Ramos (cell line): ENCODE data around the gene CD96.
"Not testable (repeated sequence)": the region's sequence is repeated elsewhere in the genome, so short reads cannot be mapped to it uniquely, and the experiment has no call there.

Experiments used
- in situ Hi-C: fragments of 300-500 bp; cut with MboI; formaldehyde crosslinking; loops from one replicate; pipeline ENCODE4 v1.14.3; 2022; ENCODE audit warnings: low sequenced_read_pairs; ENCODE audit not compliant: unreplicated experiment

CD96 gene, protein sequence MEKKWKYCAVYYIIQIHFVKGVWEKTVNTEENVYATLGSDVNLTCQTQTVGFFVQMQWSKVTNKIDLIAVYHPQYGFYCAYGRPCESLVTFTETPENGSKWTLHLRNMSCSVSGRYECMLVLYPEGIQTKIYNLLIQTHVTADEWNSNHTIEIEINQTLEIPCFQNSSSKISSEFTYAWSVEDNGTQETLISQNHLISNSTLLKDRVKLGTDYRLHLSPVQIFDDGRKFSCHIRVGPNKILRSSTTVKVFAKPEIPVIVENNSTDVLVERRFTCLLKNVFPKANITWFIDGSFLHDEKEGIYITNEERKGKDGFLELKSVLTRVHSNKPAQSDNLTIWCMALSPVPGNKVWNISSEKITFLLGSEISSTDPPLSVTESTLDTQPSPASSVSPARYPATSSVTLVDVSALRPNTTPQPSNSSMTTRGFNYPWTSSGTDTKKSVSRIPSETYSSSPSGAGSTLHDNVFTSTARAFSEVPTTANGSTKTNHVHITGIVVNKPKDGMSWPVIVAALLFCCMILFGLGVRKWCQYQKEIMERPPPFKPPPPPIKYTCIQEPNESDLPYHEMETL

DNA sequence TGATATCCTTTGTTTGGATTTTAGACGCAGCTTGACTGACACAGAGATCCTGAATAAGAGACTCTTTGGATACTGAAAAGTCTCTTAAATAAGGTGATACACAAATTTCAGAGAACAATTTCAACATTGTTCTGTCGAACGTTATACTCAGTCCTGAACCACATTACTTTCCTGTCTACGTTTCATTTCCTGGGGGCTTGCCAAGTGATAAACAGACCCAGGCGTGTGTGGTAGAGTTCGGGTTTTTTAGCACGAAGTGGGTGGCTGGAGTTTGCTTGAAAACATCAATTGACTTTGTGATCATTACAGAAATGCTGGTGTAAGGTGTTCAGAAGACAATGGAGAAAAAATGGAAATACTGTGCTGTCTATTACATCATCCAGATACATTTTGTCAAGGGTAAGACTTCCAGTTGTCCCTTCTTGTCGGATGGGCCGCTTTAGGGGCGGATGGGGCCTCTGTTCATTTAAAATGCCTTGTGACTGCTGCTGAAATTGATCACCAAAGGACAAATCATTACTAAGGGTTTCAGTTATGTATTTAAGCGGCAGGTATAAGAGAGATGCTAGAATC lies at the start of gene CD96:
CD96 (plus strand) TSS at position 287 of the 573 bp plus-strand sequence; CDS start at position 339, 52 bp downstream.
- in situ Hi-C loops: no loop called here

DNA sequence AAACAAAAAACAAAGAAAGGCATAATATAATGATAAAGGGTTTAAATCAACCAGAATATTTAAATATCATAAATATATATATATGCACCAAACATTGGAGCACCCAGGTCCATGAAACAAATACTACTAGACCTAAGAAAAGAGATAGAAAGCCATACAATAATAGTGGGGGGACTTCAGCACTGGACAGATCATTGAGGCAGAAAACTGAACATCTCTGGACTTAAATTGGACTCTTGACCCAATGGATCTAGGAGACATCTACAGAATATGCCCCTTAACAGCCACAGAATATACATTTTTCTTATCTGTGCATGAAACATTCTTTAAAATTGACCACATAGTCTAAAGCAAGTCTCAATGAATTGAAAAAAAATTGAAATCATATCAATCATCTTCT lies 48.7 kb upstream of the CD96 start:
- in situ Hi-C loops: no loop called here

DNA sequence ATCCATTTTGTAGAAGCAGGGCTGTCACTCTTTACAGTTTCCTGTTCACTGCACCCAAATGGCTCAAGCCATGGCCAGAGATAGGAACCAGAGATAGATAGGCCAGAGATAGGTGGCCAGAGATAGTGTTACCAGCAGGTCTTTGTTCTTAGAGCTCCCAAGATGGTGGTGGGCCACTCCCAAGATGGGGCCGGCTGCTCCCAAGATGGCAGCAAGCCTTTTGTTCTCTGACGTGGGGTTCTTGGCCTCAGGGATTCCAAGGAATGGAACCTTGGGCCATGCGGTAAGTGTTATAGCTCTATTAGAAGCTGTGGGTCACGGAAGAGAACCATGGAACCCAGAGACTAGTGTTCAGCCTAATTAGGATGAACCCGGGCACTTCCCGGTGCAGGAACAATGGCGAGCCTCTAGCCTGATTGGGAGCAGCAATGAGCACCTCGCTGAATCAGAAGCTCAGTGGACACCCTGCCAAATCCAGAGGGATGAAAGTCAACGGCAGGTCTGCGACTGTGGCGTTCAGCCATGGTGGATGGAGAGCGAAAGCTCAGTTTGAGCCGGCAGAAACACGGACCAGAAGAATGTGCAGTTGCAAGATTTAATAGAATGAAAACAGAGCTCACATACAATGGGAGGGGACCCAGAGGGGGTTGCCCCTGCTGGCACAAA lies 45.0 kb upstream of the CD96 start:
- in situ Hi-C loops: no loop called here

DNA sequence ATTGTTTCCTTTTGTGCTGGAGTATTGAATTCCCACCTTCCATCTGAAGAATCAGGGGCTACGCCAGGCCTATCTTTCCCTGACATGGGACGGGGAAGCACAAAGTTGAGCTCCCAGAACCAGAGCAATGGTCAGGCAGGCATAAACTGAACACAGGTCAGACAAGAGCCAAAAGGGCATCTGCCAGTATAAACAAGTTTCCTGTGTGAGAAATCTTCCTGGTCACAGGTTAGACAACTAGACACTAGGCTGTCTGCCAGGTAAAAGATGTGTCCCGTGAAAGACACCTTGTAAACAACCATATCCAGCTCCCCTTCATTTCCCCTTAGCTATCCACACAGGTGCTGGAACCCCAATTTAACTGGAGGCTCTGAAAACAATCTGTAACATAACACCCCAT lies 44.0 kb upstream of the CD96 start:
- in situ Hi-C loops: no loop called here

DNA sequence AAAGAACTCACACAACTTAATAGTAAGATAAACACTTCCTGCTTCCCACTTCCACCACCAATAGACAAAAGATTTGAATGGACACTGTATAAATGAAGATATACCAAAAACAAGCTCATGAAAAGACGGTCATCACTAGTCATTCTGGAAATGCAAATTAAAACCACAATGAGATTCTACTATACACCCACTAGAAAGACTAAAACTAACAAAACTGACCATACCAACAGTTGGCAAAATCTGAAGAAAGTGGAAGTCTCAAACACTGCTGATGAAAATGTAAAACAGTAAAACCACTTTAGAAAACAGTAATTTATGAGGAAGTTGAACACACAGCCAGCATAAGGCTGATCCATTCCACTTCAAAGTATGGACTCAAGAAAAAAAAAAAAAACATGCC lies 35.6 kb upstream of the CD96 start:
- in situ Hi-C loops: no loop called here

DNA sequence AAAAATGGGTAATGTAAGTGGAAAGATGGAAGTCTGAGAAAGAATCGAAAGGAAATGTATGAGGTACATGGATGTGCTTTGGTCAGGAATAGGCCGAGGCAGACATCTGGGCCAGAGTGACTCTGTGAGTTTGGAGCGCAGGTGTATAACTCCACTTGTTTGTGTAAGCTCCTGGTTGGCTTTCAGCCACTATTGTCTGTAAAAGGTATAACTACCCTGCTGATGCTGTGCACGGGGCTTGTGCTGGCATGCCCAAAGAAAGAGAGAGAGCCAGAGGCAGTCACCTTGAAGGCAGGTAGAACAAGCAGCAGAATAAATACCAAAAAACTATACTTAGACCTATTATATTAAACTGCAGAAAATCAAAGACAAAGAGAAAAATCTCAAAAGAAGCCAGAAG lies 32.7 kb upstream of the CD96 start:
- in situ Hi-C loops: no loop called here

DNA sequence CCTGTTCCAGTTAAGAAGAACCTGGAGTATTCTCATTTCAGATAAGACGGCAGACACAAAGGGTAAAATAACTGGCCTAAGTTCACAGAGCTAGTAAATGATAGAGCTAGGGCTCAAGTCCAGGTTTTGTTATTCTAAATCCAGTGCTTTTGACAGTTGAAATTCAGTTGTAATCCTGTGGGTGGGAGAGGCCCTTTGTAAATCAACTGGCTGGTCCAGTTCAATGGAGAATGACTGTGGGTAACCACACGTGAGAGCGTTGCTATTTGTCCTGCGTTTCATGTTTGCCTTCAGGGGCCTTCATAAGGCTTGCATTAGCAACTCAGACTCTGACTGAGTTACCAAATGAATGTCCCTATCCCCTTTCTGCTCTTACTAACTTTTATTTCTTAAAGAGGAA lies 24.2 kb upstream of the CD96 start:
- in situ Hi-C loops: no loop called here

DNA sequence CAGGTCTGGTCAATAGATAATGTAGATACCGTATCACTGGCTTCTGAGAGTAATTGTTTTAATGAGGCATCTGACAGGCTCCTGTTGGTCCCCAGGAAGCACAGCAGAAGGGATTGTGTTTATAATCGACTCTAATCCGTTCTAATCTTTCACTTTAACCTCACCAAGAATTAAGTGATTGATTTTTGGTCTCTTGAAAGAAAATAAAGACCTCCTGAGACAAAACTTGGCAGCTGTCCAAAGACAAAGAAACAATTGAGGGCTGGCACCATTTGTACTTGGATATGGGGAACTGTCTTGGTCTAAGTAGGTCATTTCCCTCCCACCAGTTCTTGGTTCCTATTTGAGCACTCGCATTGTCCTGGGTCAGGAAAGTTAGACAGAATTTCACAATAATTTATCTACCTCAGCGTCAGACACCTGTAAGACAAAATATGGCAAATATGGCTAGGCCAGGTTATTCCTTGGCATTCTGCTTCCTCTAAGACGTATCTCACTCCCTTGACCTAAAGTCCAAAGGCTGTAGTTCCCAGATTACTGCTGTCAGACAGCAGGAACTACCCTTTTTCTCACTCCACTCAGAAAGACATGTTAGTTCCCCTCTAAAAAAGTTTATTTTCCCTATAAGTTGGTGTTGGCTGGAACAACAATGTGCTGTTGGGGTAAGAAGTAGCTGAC lies 22.7 kb upstream of the CD96 start:
- in situ Hi-C loops: no loop called here

DNA sequence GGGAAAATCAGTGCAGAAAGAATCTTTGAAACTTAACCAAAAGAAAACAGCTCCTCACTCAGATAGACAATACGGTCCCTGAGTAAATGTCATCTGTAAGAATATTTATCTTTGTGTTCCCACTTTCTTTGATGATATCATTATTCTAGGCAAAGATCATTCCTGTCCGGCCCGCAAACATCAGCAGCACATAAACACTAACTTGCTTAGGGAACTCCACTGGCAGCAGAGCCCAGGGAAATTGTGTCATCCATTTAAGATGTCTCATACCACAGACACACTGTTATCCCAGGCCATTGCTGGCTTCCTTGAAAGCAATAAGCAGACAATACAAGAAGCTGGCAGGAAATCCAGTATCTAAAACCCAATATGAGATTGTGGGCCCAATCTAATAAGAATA lies 20.1 kb upstream of the CD96 start:
- in situ Hi-C loops: no loop called here

DNA sequence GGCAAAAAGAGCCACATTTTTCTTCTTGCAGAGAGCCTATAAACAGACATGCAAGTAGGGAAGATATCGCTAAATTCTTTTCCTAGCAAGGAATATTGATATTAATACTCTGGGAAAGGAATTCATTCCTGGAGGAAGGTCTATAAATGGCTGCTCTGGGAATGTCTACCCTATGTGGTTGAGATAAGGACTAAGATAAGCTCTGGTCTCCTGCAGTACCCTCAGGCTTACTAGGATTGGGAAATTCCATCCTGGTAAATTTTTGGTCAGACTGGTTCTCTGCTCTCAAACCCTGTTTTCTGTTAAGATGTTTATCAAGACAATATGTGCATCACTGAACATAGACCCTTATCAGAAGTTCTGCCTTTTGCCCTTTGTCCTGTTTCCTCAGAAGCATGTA lies 17.5 kb upstream of the CD96 start:
- in situ Hi-C loops: not testable (repeated sequence)

DNA sequence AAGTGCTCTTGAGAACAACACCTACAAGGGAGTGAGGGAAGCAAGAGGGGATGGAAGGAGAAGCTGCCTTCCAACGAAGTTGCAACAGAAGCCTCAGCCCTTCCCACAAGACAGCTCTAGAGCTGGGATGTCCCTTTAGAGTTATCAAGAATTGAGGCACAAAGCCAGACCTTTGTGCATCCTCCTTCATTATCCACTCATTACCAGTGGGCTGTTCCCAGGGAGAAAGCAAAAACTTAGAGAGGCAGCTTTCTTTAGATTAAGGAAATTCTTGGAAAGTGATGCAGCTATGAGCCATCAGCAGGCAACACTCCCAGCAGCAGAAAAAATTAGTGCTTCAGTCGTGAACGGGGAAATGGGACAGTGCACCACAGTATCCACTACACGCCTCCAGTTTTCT lies 10.6 kb upstream of the CD96 start:
- in situ Hi-C loops: no loop called here

DNA sequence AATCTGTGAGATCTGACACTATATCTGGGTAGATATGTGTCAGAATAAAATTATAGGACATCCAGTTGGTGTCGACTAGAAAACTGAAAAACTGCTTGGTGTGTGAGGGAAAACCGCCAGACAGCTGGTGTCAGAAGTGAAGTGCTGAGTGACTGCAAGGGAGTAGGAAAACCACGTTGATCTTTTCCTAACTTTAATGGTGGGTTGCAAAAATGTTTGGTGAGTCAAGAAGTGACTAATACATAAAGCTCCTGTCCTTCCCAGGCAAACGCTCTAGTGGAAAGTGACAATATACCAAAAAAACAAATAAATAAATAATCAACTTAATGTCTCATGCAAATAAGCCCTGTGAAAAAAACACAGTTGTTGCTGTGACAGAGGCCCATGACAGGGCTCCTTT lies 7.3 kb upstream of the CD96 start:
- in situ Hi-C loops: no loop called here

DNA sequence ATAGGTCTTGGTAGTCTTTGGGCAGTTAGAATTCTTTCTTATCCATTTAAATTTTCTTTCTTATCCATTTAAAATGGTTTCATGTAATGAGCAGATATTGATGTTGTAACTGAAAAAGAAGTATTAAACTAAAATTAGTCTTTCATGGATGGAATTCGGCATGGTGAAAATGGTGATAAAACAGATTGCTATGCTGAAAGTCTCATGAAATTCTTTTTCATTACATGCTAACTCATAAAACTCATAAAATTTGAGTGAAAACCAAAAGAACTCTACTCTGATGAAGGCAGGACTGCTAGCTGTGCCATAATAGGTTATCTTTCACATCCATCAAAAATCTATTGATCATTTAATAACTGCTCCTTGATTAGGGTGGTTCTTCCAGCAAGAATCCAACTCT lies 3.9 kb upstream of the CD96 start:
- in situ Hi-C loops: no loop called here

DNA sequence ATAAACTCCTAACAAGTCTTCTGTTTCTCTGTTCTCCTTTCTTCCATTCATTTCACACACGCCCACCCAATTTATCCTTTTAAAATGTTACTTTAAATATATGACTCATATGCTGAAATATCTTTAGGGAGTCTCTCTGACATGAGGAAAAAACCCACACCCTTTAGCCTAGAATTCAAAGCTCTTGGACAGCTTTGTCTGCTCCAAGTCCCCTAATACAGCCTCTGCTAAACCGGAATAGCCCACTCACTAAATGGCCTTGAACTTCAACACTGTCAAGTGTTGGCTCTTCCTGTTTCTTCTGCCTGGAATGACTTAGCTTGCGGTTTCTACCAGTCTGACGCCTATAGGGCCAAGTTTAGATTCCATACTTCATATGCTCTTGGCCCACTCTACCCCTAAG lies 3.3 kb upstream of the CD96 start:
- in situ Hi-C loops: no loop called here

DNA sequence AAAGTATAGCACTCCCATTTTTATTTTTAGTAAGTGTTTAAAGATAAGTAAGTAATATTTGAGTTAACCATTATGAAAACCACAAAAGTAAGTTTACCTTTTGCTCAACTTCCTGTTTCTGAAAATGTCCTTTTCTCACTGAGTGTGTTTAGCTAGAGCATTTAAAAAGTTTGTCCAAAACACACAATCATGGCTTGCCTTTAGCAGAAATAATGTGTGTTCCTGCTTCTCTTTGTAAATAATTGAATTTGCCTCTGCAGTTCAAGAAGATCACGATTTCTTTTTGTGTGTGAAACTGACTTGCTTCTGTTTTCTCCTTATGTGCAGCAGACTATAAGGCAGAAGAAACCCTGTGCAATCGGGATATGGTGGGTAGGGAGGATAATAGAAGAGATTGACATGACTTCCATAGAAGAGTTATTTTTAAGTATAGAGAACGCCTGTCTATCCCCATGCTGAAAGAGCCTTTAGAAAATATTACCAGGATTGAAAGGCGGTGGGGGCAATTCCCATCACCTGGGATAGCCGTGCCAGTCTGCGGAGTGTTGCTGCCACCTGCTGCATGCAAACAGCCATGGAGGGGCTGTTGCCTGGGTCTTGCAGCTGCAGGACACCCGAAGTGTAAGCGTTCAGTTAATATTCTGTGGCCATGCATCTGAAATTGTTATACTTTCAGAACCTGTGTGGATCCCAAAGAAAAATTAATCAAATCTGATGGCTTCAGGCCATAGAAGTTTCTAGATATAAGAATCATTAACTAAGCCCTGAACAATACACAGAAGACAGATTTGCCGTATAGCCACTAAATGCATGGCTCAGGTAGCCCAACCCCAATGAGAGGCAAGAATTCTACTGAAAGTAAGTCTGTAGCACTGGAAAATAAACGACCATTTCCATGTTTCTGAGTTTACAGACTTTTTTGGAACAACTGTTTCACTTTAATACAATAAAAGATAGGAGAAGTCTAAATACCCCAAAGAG lies 2.4 kb upstream of the CD96 start:
- in situ Hi-C loops: no loop called here

DNA sequence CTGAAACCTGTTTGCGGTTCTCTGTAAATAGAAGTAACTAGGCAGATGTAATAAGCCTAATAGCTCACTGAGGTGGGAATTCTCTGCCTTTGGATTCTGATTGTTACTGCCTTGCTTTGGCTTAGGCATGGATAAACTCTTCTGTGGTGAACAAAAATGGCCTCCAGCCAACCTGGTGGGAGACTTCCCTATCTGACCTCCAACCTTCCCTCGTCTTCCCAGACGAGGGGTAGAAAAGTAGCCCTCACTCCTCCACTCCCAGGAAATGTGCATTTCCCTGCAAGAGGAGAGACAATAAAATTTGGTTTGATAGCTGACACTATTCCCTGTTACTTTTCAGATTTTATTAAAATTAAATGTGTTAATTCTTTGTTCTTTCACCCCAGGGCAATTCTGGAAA lies 606 bp upstream of the CD96 start:
- in situ Hi-C loops: no loop called here

DNA sequence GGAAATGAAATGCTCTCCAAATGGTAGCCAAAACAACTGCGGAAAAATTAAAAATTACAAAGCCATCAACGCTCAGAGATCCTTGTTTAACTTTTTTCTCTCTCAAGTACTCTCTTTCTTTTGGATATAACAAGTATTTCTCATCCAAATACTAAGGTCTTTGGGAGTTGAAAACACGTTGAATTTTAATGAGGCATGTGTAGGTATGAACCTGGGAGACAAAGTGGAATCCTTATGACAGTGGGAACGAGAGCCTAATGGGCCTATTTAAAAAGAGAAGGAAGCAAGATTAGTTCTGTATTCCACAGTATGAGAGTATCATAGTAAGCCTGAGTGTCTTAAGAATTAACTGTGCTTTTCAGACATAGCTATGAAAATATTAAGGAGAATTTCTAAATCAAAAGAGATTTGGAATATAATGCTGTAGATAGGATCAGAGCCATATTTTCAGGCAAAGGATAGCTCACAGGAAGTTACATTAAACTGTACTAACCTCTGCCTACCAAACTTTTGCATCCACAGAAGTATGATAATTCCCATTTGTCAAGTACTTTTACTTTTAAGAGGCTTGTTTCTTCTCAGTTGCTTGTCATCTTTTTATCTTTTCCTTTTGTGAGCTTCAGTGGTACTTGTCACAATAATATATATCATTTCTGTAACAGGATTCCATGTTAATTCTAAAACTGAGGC lies 759 bp downstream of the CD96 start:
- in situ Hi-C loops: no loop called here

DNA sequence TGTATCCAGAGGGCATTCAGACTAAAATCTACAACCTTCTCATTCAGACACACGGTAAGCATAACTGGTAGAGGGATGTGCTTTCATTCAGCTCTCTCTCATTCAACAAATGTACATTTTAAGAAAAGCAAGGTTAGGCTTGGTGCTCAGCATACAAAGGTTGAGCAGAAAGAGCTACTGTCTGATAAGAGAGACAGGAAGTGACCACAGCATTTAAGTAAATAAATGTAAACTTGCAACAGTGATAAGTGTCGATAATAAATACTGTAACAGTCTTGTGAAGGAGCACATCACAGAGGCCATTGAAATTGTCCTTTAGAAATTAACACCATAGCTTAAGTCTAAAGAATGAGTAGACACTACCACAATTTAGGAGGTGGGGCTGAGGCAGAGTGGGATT lies 3.4 kb downstream of the CD96 start:
- in situ Hi-C loops: no loop called here

DNA sequence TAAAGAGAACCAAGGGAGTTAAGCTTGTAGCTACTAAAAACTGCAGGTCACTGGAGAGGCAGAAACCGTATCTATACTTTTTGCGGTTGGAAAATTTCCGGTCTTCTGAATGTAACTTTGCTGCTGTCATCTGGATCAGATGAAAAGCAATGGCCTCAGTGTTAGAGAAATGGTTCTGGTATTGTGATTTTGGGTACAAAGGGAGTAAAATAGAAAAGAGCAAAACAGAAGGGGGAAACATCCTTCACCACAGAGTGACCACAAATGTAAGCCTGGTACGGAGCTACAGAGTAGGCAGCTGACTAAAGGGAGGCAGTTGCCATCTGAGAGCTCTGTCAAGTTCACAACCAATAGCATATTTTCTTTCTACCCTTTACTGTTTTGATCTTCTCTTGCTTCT lies 5.6 kb downstream of the CD96 start:
- in situ Hi-C loops: no loop called here
